SK-N-SH treated with all-trans-retinoic acid at 6 μM for 48 hours (cell line): ENCODE data around the gene NEU2.

Experiments used
- ATAC-seq: fragments of 200-7000 bp; cut with Tn5 transposase; 3 replicates; pipeline ENCODE4 v1.9.1; 2020; ENCODE audit warnings: mild to moderate bottlenecking, moderate library complexity
- ARNTL ChIP-seq: fragments of 450-650 bp; formaldehyde crosslinking; IDR thresholded peaks from 2 replicates; pipeline ENCODE4 v1.5.0; 2020; ENCODE audit warnings: low read depth, mild to moderate bottlenecking, moderate library complexity, borderline replicate concordance
- BACH2 ChIP-seq: fragments of 250-450 bp; sonication (Bioruptor Pico); IDR thresholded peaks from 2 replicates; pipeline ENCODE4 v1.9.0; 2021; ENCODE audit warnings: mild to moderate bottlenecking, borderline replicate concordance
- CSDC2 ChIP-seq: fragments of 250-450 bp; sonication (Bioruptor Pico); IDR thresholded peaks from 2 replicates; pipeline ENCODE4 v1.5.0; 2020; ENCODE audit warnings: mild to moderate bottlenecking, moderate library complexity
- ESRRG ChIP-seq: fragments of 250-450 bp; sonication (Bioruptor Pico); IDR thresholded peaks from 2 replicates; pipeline ENCODE4 v1.6.1; 2021; ENCODE audit warnings: mild to moderate bottlenecking
- GLIS3 ChIP-seq: fragments of 250-450 bp; sonication (Bioruptor Pico); IDR thresholded peaks from 2 replicates; pipeline ENCODE4 v1.5.0; 2020; ENCODE audit warnings: mild to moderate bottlenecking, moderate library complexity
- ISL1 ChIP-seq: fragments of 250-450 bp; sonication (Bioruptor Pico); IDR thresholded peaks from 2 replicates; pipeline ENCODE4 v2.1.2; 2022; ENCODE audit warnings: mild to moderate bottlenecking, moderate library complexity
- OSR1 ChIP-seq: fragments of 250-450 bp; sonication (Bioruptor Pico); IDR thresholded peaks from 2 replicates; pipeline ENCODE4 v1.8.0; 2022; ENCODE audit warnings: moderate library complexity, mild to moderate bottlenecking, inconsistent platforms
- RARB ChIP-seq: fragments of 250-450 bp; sonication (Bioruptor Pico); IDR thresholded peaks from 2 replicates; pipeline ENCODE4 v1.8.0; 2021; ENCODE audit warnings: mild to moderate bottlenecking, moderate library complexity
- SNAI2 ChIP-seq: fragments of 250-450 bp; sonication (Bioruptor Pico); IDR thresholded peaks from 2 replicates; pipeline ENCODE4 v1.5.0; 2020; ENCODE audit warnings: mild to moderate bottlenecking, moderate library complexity
- TOX ChIP-seq: fragments of 250-450 bp; sonication (Bioruptor Pico); IDR thresholded peaks from 2 replicates; pipeline ENCODE4 v1.8.0; 2021; ENCODE audit warnings: mild to moderate bottlenecking, moderate library complexity, borderline replicate concordance
- ZFP3 ChIP-seq: fragments of 250-450 bp; sonication (Bioruptor Pico); IDR thresholded peaks from 2 replicates; pipeline ENCODE4 v1.5.0; 2020; ENCODE audit warnings: mild to moderate bottlenecking, moderate library complexity
- ZFP30 ChIP-seq: fragments of 450-650 bp; formaldehyde crosslinking; IDR thresholded peaks from 2 replicates; pipeline ENCODE4 v1.5.0; 2022; ENCODE audit warnings: mild to moderate bottlenecking, moderate library complexity
- ZNF565 ChIP-seq: fragments of 450-650 bp; formaldehyde crosslinking; conservative IDR thresholded peaks from 2 replicates; pipeline ENCODE4 v1.5.0; 2020; ENCODE audit warnings: low read depth, mild to moderate bottlenecking, moderate library complexity
- ZNF70 ChIP-seq: fragments of 450-650 bp; formaldehyde crosslinking; IDR thresholded peaks from 2 replicates; pipeline ENCODE4 v1.5.0; 2020; ENCODE audit warnings: mild to moderate bottlenecking, moderate library complexity
- ZNF8 ChIP-seq: fragments of 450-650 bp; formaldehyde crosslinking; IDR thresholded peaks from 2 replicates; pipeline ENCODE4 v1.5.0; 2020; ENCODE audit warnings: mild to moderate bottlenecking, moderate library complexity
- TF ChIP-seq, protein P1 (sequence below): fragments of 250-450 bp; sonication (Bioruptor Pico); IDR thresholded peaks from 2 replicates; pipeline ENCODE4 v1.5.1; 2021; ENCODE audit warnings: mild to moderate bottlenecking, moderate library complexity
- TF ChIP-seq, protein P2 (sequence below): fragments of 250-450 bp; sonication (Bioruptor Pico); IDR thresholded peaks from 2 replicates; pipeline ENCODE4 v1.5.1; 2020; ENCODE audit warnings: low read depth, mild to moderate bottlenecking, moderate library complexity
- TF ChIP-seq, protein P3 (sequence below): fragments of 250-450 bp; sonication (Bioruptor Pico); IDR thresholded peaks from 2 replicates; pipeline ENCODE4 v1.5.0; 2020; ENCODE audit warnings: mild to moderate bottlenecking, moderate library complexity
- TF ChIP-seq, protein P4 (sequence below): fragments of 250-450 bp; sonication (Bioruptor Pico); IDR thresholded peaks from 2 replicates; pipeline ENCODE4 v1.8.0; 2021; ENCODE audit warnings: low read depth, mild to moderate bottlenecking, moderate library complexity, borderline replicate concordance

Gene NEU2

DNA sequence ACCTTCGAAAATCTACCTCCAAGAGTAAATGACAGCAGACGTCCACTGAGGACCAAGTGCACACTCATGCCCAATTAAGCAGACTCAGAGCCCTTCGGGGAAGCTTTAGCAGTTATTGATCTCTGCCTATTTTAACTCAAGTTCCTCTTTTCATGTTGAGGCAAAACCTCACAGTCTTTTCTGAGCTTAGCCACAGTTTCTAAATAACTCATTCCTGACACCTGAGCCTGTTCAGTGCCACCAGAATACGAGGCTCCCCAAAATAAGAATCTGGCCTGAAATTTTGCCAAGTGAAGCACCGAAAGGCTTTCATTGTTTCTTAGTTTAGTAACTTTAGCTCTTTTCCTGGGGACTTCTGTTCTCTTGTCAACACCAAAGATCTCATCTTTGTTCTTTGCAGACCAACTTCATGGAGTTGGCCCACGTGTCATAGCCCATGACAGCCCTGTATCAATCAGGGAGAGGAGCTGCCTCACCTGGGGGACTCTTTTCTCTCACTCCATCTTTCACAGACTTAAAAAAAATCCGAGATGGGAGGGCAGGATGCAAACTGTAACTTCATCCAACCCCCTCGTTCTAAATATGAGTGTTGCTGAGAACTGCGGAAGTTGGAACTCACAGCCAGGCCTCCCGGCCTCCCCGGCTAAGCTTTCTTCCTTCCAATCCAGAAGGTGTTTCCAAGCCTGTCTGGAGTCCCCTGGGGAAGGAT, 49.9 kb downstream of the NEU2 start:
- ATAC-seq: no peak
- TF ChIP-seq OSR1 (CRISPR knock-in tag) (no peak), ARNTL (no peak), ZNF8 (CRISPR knock-in tag) (no peak), GLIS3 (CRISPR knock-in tag) (no peak), ZNF70 (CRISPR knock-in tag) (no peak), ZFP30 (CRISPR knock-in tag) (no peak), ZNF565 (CRISPR knock-in tag) (no peak), SNAI2 (CRISPR knock-in tag) (no peak), RARB (no peak), ZFP3 (CRISPR knock-in tag) (no peak), CSDC2 (CRISPR knock-in tag) (no peak), ESRRG (no peak), TOX (no peak)
- TF ChIP-seq, protein P1, sequence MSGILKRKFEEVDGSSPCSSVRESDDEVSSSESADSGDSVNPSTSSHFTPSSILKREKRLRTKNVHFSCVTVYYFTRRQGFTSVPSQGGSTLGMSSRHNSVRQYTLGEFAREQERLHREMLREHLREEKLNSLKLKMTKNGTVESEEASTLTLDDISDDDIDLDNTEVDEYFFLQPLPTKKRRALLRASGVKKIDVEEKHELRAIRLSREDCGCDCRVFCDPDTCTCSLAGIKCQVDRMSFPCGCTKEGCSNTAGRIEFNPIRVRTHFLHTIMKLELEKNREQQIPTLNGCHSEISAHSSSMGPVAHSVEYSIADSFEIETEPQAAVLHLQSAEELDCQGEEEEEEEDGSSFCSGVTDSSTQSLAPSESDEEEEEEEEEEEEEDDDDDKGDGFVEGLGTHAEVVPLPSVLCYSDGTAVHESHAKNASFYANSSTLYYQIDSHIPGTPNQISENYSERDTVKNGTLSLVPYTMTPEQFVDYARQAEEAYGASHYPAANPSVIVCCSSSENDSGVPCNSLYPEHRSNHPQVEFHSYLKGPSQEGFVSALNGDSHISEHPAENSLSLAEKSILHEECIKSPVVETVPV (CRISPR knock-in tag): no peak
- TF ChIP-seq, protein P2, sequence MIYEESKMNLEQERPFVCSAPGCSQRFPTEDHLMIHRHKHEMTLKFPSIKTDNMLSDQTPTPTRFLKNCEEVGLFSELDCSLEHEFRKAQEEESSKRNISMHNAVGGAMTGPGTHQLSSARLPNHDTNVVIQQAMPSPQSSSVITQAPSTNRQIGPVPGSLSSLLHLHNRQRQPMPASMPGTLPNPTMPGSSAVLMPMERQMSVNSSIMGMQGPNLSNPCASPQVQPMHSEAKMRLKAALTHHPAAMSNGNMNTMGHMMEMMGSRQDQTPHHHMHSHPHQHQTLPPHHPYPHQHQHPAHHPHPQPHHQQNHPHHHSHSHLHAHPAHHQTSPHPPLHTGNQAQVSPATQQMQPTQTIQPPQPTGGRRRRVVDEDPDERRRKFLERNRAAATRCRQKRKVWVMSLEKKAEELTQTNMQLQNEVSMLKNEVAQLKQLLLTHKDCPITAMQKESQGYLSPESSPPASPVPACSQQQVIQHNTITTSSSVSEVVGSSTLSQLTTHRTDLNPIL: no peak
- TF ChIP-seq, protein P3, sequence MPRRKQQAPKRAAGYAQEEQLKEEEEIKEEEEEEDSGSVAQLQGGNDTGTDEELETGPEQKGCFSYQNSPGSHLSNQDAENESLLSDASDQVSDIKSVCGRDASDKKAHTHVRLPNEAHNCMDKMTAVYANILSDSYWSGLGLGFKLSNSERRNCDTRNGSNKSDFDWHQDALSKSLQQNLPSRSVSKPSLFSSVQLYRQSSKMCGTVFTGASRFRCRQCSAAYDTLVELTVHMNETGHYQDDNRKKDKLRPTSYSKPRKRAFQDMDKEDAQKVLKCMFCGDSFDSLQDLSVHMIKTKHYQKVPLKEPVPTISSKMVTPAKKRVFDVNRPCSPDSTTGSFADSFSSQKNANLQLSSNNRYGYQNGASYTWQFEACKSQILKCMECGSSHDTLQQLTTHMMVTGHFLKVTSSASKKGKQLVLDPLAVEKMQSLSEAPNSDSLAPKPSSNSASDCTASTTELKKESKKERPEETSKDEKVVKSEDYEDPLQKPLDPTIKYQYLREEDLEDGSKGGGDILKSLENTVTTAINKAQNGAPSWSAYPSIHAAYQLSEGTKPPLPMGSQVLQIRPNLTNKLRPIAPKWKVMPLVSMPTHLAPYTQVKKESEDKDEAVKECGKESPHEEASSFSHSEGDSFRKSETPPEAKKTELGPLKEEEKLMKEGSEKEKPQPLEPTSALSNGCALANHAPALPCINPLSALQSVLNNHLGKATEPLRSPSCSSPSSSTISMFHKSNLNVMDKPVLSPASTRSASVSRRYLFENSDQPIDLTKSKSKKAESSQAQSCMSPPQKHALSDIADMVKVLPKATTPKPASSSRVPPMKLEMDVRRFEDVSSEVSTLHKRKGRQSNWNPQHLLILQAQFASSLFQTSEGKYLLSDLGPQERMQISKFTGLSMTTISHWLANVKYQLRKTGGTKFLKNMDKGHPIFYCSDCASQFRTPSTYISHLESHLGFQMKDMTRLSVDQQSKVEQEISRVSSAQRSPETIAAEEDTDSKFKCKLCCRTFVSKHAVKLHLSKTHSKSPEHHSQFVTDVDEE (CRISPR knock-in tag): no peak
- TF ChIP-seq, protein P4, sequence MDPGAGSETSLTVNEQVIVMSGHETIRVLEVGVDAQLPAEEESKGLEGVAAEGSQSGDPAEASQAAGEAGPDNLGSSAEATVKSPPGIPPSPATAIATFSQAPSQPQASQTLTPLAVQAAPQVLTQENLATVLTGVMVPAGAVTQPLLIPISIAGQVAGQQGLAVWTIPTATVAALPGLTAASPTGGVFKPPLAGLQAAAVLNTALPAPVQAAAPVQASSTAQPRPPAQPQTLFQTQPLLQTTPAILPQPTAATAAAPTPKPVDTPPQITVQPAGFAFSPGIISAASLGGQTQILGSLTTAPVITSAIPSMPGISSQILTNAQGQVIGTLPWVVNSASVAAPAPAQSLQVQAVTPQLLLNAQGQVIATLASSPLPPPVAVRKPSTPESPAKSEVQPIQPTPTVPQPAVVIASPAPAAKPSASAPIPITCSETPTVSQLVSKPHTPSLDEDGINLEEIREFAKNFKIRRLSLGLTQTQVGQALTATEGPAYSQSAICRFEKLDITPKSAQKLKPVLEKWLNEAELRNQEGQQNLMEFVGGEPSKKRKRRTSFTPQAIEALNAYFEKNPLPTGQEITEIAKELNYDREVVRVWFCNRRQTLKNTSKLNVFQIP (CRISPR knock-in tag): no peak

DNA sequence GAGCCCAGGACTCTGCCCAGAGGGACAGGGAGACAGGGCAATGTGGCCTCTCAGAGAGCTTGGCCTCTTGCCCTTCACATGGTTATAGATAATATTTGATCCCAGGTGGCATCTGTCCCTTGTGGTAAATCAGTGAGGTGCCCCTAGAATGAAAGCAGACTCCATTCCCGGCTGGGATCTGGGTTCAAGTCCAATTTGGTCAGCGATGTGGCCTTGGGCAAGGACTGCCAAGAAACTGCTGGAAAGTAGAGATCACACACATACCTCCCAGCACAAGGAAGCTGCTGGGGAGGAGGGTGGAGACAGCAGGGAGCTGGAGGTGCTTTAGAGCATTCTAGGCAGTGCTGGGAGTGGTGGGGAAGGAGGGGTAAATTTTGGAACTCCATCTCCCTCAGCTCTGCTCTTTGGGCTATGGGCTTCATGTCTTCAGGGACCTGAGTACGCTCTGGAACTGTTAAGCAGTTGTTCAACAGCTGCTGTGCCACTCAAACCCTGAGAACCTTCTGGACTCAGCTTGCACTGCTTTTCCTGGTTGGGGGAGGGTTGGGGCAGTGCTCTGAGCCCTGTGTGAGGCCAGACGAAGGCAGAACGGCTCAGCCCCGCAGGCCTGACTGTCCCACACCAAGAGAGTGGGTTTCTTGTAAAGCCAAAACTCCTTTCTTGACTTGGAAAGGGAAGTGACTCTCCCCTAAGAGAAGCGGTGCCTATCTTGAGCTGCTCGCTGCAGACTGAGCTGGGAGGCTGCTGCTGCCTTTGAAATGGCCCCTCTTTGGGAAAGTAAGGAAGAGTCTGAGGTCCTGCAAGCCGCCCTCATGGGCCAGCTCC, 50.7 kb downstream of the NEU2 start:
- no peak for TF ChIP-seq SNAI2 (CRISPR knock-in tag)
- no peak for TF ChIP-seq RARB
- no peak for TF ChIP-seq ZFP30 (CRISPR knock-in tag)
- TF ChIP-seq ESRRG: no peak
- TF ChIP-seq, protein P4 (CRISPR knock-in tag): no peak
- TF ChIP-seq BACH2: no peak
- TF ChIP-seq ISL1: no peak
- TF ChIP-seq OSR1 (CRISPR knock-in tag): no peak
- no peak for TF ChIP-seq ZNF70 (CRISPR knock-in tag)
- TF ChIP-seq GLIS3 (CRISPR knock-in tag): no peak
- TF ChIP-seq, protein P2: no peak
- no peak for ATAC-seq
